Mesenchymal stem cell (in vitro differentiated cells and primary cell): ENCODE measurements around the gene RCN1. TPM values are rescaled to one million over a fixed set of nuclear protein-coding genes. Genes with fewer than 3 reads are reported as not detected.

Source experiments
- small RNA-seq: library from polyadenylated mRNA; stranded (forward); fragments of <200 nt; extraction: miRNeasy Mini kit (QIAGEN cat#:217004); gene quantifications from one replicate; pipeline ENCODE3, GENCODE V24; 2013; ENCODE audit warnings: low read depth

The RCN1 gene

Small RNA genes lying within 50 kb of the gene (small RNA-seq; reads per million reads assigned to genes)
- gene RF00012: not detected
